ENCODE measurements around the gene DLGAP4. TPM values are rescaled to one million over a fixed set of nuclear protein-coding genes. Genes with fewer than 3 reads are reported as not detected.

DLGAP4 gene
- total RNA-seq, 1 donor, result 18.1 TPM

DNA sequence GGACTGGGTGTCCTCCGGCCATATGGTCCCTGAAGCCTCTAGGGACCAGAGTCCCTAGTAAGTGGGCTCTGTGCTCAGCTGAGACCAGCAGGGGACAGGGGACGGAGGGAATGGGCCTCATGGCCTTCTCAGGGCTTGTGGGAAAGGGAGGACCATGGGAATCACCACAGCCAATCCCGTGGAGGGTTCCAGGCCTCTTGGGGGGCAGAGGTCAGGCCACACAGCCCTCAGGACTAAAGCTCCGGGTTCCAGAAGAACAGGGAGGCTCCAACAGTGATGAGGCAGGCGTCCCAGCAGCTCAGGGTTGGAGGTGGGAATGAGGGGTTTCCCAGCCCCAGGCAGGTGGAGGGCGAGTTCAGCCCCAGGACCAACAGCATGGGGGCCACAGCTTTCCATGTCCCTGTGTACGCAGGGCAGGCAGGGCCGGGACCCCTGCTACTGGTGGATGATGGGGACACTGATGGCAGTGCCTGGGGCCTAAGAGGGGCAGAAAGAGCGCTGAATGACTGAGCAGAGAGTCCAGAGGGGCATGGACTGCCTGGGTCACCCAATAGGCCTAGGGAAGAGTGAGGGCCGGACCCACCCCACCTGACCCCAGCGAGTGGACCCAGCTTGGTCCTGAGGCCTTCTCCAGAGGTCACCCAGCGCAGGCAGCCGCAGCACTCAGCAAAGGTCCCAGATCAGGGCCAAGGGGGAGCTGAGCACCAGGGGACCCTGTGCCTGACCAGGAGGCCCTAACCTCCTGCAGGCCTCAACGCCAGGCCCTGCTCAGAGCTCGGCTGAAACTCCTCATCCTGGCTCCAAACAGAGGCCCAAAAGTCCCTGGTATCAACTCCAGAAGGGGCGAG is 244.0 kb downstream of the DLGAP4 start:
- peaks cover 19% of the 10 kb centered on the region for H3K79me2 ChIP-seq (ENCODE audit: insufficient read depth, low read length)
- peak; percentile 68 for DNase-seq (ENCODE audit: insufficient read length, low spot score, missing footprints)
- no peaks in the 10 kb centered on the region for H3K27me3 ChIP-seq (ENCODE audit: insufficient read depth, low read length)
- no peak overlapping the region for H3K4me3 ChIP-seq (ENCODE audit: insufficient read depth, low read length)
- no peaks in the 10 kb centered on the region for H3K9me3 ChIP-seq (ENCODE audit: low read depth, low read length)
- TF ChIP-seq, protein P1, sequence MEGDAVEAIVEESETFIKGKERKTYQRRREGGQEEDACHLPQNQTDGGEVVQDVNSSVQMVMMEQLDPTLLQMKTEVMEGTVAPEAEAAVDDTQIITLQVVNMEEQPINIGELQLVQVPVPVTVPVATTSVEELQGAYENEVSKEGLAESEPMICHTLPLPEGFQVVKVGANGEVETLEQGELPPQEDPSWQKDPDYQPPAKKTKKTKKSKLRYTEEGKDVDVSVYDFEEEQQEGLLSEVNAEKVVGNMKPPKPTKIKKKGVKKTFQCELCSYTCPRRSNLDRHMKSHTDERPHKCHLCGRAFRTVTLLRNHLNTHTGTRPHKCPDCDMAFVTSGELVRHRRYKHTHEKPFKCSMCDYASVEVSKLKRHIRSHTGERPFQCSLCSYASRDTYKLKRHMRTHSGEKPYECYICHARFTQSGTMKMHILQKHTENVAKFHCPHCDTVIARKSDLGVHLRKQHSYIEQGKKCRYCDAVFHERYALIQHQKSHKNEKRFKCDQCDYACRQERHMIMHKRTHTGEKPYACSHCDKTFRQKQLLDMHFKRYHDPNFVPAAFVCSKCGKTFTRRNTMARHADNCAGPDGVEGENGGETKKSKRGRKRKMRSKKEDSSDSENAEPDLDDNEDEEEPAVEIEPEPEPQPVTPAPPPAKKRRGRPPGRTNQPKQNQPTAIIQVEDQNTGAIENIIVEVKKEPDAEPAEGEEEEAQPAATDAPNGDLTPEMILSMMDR (IDR thresholded peaks at IDR 0.05; ENCODE audit: extremely low read depth, low read depth, low read length), result no peak
- no peak overlapping the region for H3K4me2 ChIP-seq (ENCODE audit: insufficient read depth, low read length)
- H4K20me1 ChIP-seq (ENCODE audit: insufficient read depth, low read length), result peaks cover 48% of the 10 kb centered on the region
- H3K4me1 ChIP-seq (ENCODE audit: insufficient read depth, low read length), result no peaks in the 10 kb centered on the region
- H3K36me3 ChIP-seq (ENCODE audit: insufficient read depth, low read length), result peaks cover 47% of the 10 kb centered on the region
- peak overlapping the region; percentile 12 for H3K27ac ChIP-seq (ENCODE audit: low read depth, low read length)
- H2AFZ ChIP-seq (ENCODE audit: low read length), result no peak overlapping the region

DNA sequence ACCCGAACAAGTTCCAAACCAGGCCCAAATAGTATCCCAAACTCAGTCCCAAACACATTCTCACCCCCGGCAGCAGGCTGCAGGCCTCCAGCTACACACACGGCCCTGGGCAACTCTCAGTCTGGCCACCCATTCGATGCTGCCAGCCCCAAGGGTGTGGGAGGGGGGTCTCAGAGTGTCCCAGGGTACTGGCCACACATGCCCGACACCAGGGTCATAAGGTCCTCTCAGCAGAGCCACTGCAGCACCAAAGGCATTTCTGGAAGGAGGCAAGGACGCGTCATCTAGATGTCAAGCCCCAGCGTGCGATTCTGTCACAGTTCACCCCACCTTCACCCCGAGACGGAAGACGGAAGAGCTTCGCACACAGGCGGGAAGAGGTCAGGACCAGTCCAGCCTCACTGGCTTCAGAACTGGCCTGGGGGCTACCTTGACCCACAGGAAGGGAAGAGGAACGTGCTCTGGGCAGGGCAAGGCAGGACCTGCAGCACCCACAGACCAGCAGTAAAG is 244.7 kb downstream of the DLGAP4 start:
- Histone ChIP-seq H2AFZ (ENCODE audit: low read length) (no peak overlapping the region), H3K4me2 (ENCODE audit: insufficient read depth, low read length) (no peak overlapping the region), H3K27ac (ENCODE audit: low read depth, low read length) (no peak overlapping the region), H3K36me3 (ENCODE audit: insufficient read depth, low read length) (peaks cover 41% of the 10 kb centered on the region), H3K27me3 (ENCODE audit: insufficient read depth, low read length) (no peaks in the 10 kb centered on the region), H3K79me2 (ENCODE audit: insufficient read depth, low read length) (peaks cover 15% of the 10 kb centered on the region), H4K20me1 (ENCODE audit: insufficient read depth, low read length) (peaks cover 46% of the 10 kb centered on the region), H3K4me3 (ENCODE audit: insufficient read depth, low read length) (no peak overlapping the region), H3K4me1 (ENCODE audit: insufficient read depth, low read length) (no peaks in the 10 kb centered on the region), H3K9me3 (ENCODE audit: low read depth, low read length) (no peaks in the 10 kb centered on the region)
- TF ChIP-seq, protein P1 (IDR thresholded peaks at IDR 0.05; ENCODE audit: extremely low read depth, low read depth, low read length), result no peak
- DNase-seq (ENCODE audit: insufficient read length, low spot score, missing footprints), result peak; percentile 90

- peaks cover 2% of the 10 kb centered on the region for H3K4me1 ChIP-seq (ENCODE audit: insufficient read depth, low read length)
- H3K27ac ChIP-seq (ENCODE audit: low read depth, low read length), result no peak overlapping the region
- H4K20me1 ChIP-seq (ENCODE audit: insufficient read depth, low read length), result peaks cover 8% of the 10 kb centered on the region
- H3K79me2 ChIP-seq (ENCODE audit: insufficient read depth, low read length), result no peaks in the 10 kb centered on the region
- TF ChIP-seq, protein P1 (IDR thresholded peaks at IDR 0.05; ENCODE audit: extremely low read depth, low read depth, low read length), result no peak
- no peaks in the 10 kb centered on the region for H3K9me3 ChIP-seq (ENCODE audit: low read depth, low read length)
- H2AFZ ChIP-seq (ENCODE audit: low read length), result no peak overlapping the region
- H3K4me2 ChIP-seq (ENCODE audit: insufficient read depth, low read length), result no peak overlapping the region
- peak; percentile 30 for DNase-seq (ENCODE audit: insufficient read length, low spot score, missing footprints)
- no peak overlapping the region for H3K4me3 ChIP-seq (ENCODE audit: insufficient read depth, low read length)
- H3K27me3 ChIP-seq (ENCODE audit: insufficient read depth, low read length), result no peaks in the 10 kb centered on the region
- H3K36me3 ChIP-seq (ENCODE audit: insufficient read depth, low read length), result no peaks in the 10 kb centered on the region
These were observed 249.1 kb downstream of the DLGAP4 start for GRCh38 chr20:36555248-36555647.

DNA sequence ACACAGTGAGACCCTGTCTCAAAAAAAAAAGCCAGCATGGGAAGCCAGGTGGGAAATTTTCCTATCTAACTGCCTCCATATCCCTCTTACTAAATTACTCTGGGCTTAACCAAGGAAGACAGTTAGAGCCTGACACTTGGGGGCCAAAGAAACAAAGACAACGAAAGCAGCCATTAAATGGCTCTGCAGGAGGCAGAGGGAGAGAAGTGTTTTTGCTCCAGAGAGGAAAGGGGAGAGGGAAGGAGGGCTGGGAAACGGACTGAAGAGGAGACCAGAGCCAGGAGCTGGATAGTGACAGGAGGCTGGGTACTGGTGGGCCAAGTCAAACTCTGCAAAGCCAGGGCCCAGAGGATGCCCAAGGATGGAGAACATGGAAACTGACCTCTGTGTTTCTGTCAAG is 256.6 kb downstream of the DLGAP4 start:
- no peaks in the 10 kb centered on the region for H3K79me2 ChIP-seq (ENCODE audit: insufficient read depth, low read length)
- peaks cover 4% of the 10 kb centered on the region for H3K9me3 ChIP-seq (ENCODE audit: low read depth, low read length)
- H2AFZ ChIP-seq (ENCODE audit: low read length), result no peak overlapping the region
- H3K4me1 ChIP-seq (ENCODE audit: insufficient read depth, low read length), result no peaks in the 10 kb centered on the region
- no peak for DNase-seq (ENCODE audit: insufficient read length, low spot score, missing footprints)
- no peak overlapping the region for H3K27ac ChIP-seq (ENCODE audit: low read depth, low read length)
- no peak overlapping the region for H3K4me2 ChIP-seq (ENCODE audit: insufficient read depth, low read length)
- H3K4me3 ChIP-seq (ENCODE audit: insufficient read depth, low read length), result no peak overlapping the region
- no peaks in the 10 kb centered on the region for H4K20me1 ChIP-seq (ENCODE audit: insufficient read depth, low read length)
- H3K36me3 ChIP-seq (ENCODE audit: insufficient read depth, low read length), result no peaks in the 10 kb centered on the region
- TF ChIP-seq, protein P1 (IDR thresholded peaks at IDR 0.05; ENCODE audit: extremely low read depth, low read depth, low read length), result no peak
- no peaks in the 10 kb centered on the region for H3K27me3 ChIP-seq (ENCODE audit: insufficient read depth, low read length)

All from osteoblast (primary cell).